Sigmoid colon (tissue), 7 donors: ENCODE measurements around the gene GRM5. TPM values are rescaled to one million over a fixed set of nuclear protein-coding genes. Genes with fewer than 3 reads are reported as not detected.

ENCODE experiments used
- DNase-seq: peaks from one replicate; pipeline ENCODE4 v3.0.0-alpha.2; 2019
- H3K27ac ChIP-seq, 4 donors: fragments of 200-600 bp; sonication (generic); one replicate each; pipeline ENCODE4 v1.5.1; 2016 to 2019; ENCODE audit warnings: mild to moderate bottlenecking in 1 of 4
- H3K27me3 ChIP-seq, 3 donors: fragments of 200-600 bp; sonication (generic); one replicate each; pipeline ENCODE4 v1.5.1; 2019; ENCODE audit warnings: mild to moderate bottlenecking in 1 of 3
- H3K36me3 ChIP-seq, 4 donors: fragments of 200-600 bp; sonication (generic); one replicate each; pipeline ENCODE4 v1.5.1; 2016 to 2019
- H3K4me1 ChIP-seq, 4 donors: fragments of 200-600 bp; sonication (generic); one replicate each; pipeline ENCODE4 v1.5.1; 2017 to 2019
- H3K4me3 ChIP-seq, 4 donors: fragments of 200-600 bp; sonication (generic); one replicate each; pipeline ENCODE4 v1.5.1; 2017 to 2019; ENCODE audit warnings: mild to moderate bottlenecking in 2 of 4, moderate library complexity in 1 of 4
- H3K9me3 ChIP-seq, 4 donors: fragments of 200-600 bp in 3 of 4; sonication (generic) in 3 of 4; one replicate each; pipeline versions ENCODE4 v1.5.1 to v1.6.1; 2013 to 2019
- CTCF ChIP-seq, 4 experiments: fragments of 450-650 bp in 3 of 4; fragments of 200-600 bp in 1 of 4; IDR thresholded peaks; one replicate each; pipeline ENCODE4 v1.5.1; 2016 to 2019; ENCODE audit warnings: antibody characterized with exemption in 4 of 4, mild to moderate bottlenecking in 3 of 4, moderate library complexity in 2 of 4
- EP300 ChIP-seq, 4 donors: sonication (generic); formaldehyde crosslinking; IDR thresholded peaks; one replicate each; pipeline ENCODE4 v1.6.1; 2017; ENCODE audit warnings: antibody characterized with exemption in 4 of 4
- POLR2A ChIP-seq, 2 donors: fragments of 450-650 bp; IDR thresholded peaks; one replicate each; pipeline ENCODE4 v1.6.1; 2016; ENCODE audit warnings: antibody characterized with exemption in 2 of 2, mild to moderate bottlenecking in 2 of 2, moderate library complexity in 2 of 2
- POLR2AphosphoS5 ChIP-seq, 4 donors: sonication (generic); formaldehyde crosslinking; IDR thresholded peaks; one replicate each; pipeline ENCODE4 v1.6.1; 2017; ENCODE audit warnings: antibody characterized with exemption in 4 of 4
- WGBS, 2 donors: extraction: QIAGEN DNeasy Blood & Tissue Kit; methylation state at CpG; one replicate each; pipeline ENCODE4 v1.1.7; 2013; 5-methylcytosine and 5-hydroxymethylcytosine counted together
- intact Hi-C: fragments of 100-400 bp; cut with DNase I; formaldehyde crosslinking; loops from one replicate; pipeline ENCODE4 v1.15.1; 2023
- polyA plus RNA-seq, 3 donors: library from polyadenylated mRNA; stranded (reverse); fragments of 200-250 nt; gene quantifications; one replicate each; pipeline ENCODE4 v1.2.3, GENCODE V29; 2013
- total RNA-seq, 4 donors: library from RNA; depleted of rRNA; stranded (reverse); fragments of >200 nt; gene quantifications; one replicate each; pipeline ENCODE4 v1.1.0, GENCODE V29; 2016
- donor health status: healthy with polysubstance abuse.
- donor health status: Bipolar disorder and iron deficiency.
- donor health status: healthy.

Gene GRM5
- total and polyA plus RNA-seq, 7 donors, result under 0.01 to 0.49 TPM; not detected in 5

- Histone ChIP-seq H3K36me3 (no peaks in the 10 kb centered on the region), H3K4me3 (no peak overlapping the region), H3K9me3 (peaks cover 0 to 2% (median 0%) of the 10 kb centered on the region in 4 donors), H3K27ac (no peak overlapping the region), H3K27me3 (no peaks in the 10 kb centered on the region), H3K4me1 (no peaks in the 10 kb centered on the region)
- 44 to 51% methylated on average over 3 of the region's 3 CpGs for WGBS, 2 donors
- intact Hi-C loops, result no loop called here
- TF ChIP-seq EP300 (IDR thresholded peaks at IDR 0.05), result no peak
- no peak for TF ChIP-seq CTCF (IDR thresholded peaks at IDR 0.05)
- no peak for TF ChIP-seq POLR2AphosphoS5 (IDR thresholded peaks at IDR 0.05)
- TF ChIP-seq POLR2A (IDR thresholded peaks at IDR 0.05), result no peak
- no peak for DNase-seq
These were observed 255.2 kb downstream of the GRM5 start for GRCh38 chr11:88810420-88811097.

GRCh38 chr11:88809126-88809525 lies 256.7 kb downstream of the GRM5 start:
- no peak overlapping the region for H3K4me3 ChIP-seq
- no peaks in the 10 kb centered on the region for H3K27me3 ChIP-seq
- TF ChIP-seq POLR2AphosphoS5 (IDR thresholded peaks at IDR 0.05) (no peak), CTCF (IDR thresholded peaks at IDR 0.05) (no peak), POLR2A (IDR thresholded peaks at IDR 0.05) (no peak), EP300 (IDR thresholded peaks at IDR 0.05) (no peak)
- no peaks in the 10 kb centered on the region for H3K4me1 ChIP-seq
- no peaks in the 10 kb centered on the region for H3K36me3 ChIP-seq
- no peak overlapping the region for H3K27ac ChIP-seq
- no peaks in the 10 kb centered on the region for H3K9me3 ChIP-seq
- intact Hi-C loops, result no loop called here
- 87 to 92% methylated on average over 1 of the region's 1 CpG for WGBS, 2 donors
- DNase-seq, result no peak

GRCh38 chr11:88807349-88807748 lies 258.4 kb downstream of the GRM5 start:
- no peak overlapping the region for H3K4me3 ChIP-seq
- 86% methylated on average over 1 of the region's 1 CpG for WGBS, 2 donors
- H3K27me3 ChIP-seq, result no peaks in the 10 kb centered on the region
- no peak for TF ChIP-seq CTCF (IDR thresholded peaks at IDR 0.05)
- TF ChIP-seq POLR2AphosphoS5 (IDR thresholded peaks at IDR 0.05), result no peak
- TF ChIP-seq EP300 (IDR thresholded peaks at IDR 0.05), result no peak
- TF ChIP-seq POLR2A (IDR thresholded peaks at IDR 0.05), result no peak
- no peak overlapping the region for H3K27ac ChIP-seq
- no peaks in the 10 kb centered on the region for H3K36me3 ChIP-seq
- no peaks in the 10 kb centered on the region for H3K4me1 ChIP-seq
- DNase-seq, result no peak
- intact Hi-C loops, result no loop called here
- no peaks in the 10 kb centered on the region for H3K9me3 ChIP-seq

- intact Hi-C loops, result no loop called here
- no peak for TF ChIP-seq EP300 (IDR thresholded peaks at IDR 0.05)
- TF ChIP-seq CTCF (IDR thresholded peaks at IDR 0.05), result no peak
- no peak for TF ChIP-seq POLR2AphosphoS5 (IDR thresholded peaks at IDR 0.05)
- no peak for TF ChIP-seq POLR2A (IDR thresholded peaks at IDR 0.05)
These were observed 259.4 kb downstream of the GRM5 start for GRCh38 chr11:88806410-88806809.

More at GRCh38 chr11:88806410-88806809, 259.4 kb downstream of the GRM5 start:
- 59 to 73% methylated on average over 1 of the region's 1 CpG for WGBS, 2 donors
- Histone ChIP-seq H3K4me3 (no peak overlapping the region), H3K9me3 (no peaks in the 10 kb centered on the region), H3K4me1 (no peaks in the 10 kb centered on the region), H3K36me3 (no peaks in the 10 kb centered on the region), H3K27ac (no peak overlapping the region), H3K27me3 (no peaks in the 10 kb centered on the region)
- no peak for DNase-seq
